OCI-LY3 (cell line): ENCODE measurements around the gene JMJD7.

Experiments used
- H2AFZ ChIP-seq: fragments of 200-600, 300-600 bp; shearing (Covaris generic); 2 replicates; pipeline ENCODE4 v1.6.0; 2014; ENCODE audit warnings: antibody characterized with exemption, low read depth, low read length
- H3K27ac ChIP-seq: fragments of 200-600, 300-600 bp; sonication (generic); 2 replicates; pipeline ENCODE4 v1.5.1; 2014; ENCODE audit warnings: mild to moderate bottlenecking, low read length, moderate library complexity, mixed read lengths
- H3K27me3 ChIP-seq: fragments of 200-600, 300-600 bp; sonication (generic); 2 replicates; pipeline ENCODE4 v1.6.1; 2014; ENCODE audit warnings: low read depth, low read length, mixed read lengths
- H3K36me3 ChIP-seq: fragments of 200-600, 300-600 bp; sonication (generic); replicated peaks from 2 replicates; pipeline ENCODE3; 2014; ENCODE audit warnings: low read depth, low read length, mixed read lengths
- H3K4me1 ChIP-seq: fragments of 300-600, 200-600 bp; sonication (generic); 2 replicates; pipeline ENCODE4 v1.6.1; 2014; ENCODE audit warnings: low read length, mixed read lengths
- H3K4me2 ChIP-seq: fragments of 200-600, 300-600 bp; sonication (generic); 2 replicates; pipeline ENCODE4 v1.6.1; 2014; ENCODE audit warnings: low read length, mixed read lengths
- H3K4me3 ChIP-seq: fragments of 300-600, 200-600 bp; sonication (generic); 2 replicates; pipeline ENCODE4 v1.5.1; 2014; ENCODE audit warnings: antibody characterized with exemption, mild to moderate bottlenecking, low read length, moderate library complexity
- H3K79me2 ChIP-seq: fragments of 300-600, 200-600 bp; shearing (Covaris generic); 2 replicates; pipeline ENCODE4 v1.6.1; 2014; ENCODE audit warnings: mild to moderate bottlenecking, low read length, mixed read lengths
- H3K9ac ChIP-seq: fragments of 300-600, 200-600 bp; shearing (Covaris generic); 2 replicates; pipeline ENCODE4 v1.6.0; 2014; ENCODE audit warnings: mild to moderate bottlenecking, low read length, moderate library complexity
- H3K9me3 ChIP-seq: fragments of 200-600, 300-600 bp; shearing (Covaris generic); 2 replicates; pipeline ENCODE4 v1.6.1; 2014; ENCODE audit warnings: low read length, mixed read lengths; ENCODE audit not compliant: insufficient read depth
- H4K20me1 ChIP-seq: fragments of 200-600, 300-600 bp; sonication (generic); 2 replicates; pipeline ENCODE4 v1.6.1; 2016; ENCODE audit warnings: low read length, mixed read lengths; ENCODE audit not compliant: insufficient read depth
- EZH2phosphoT487 ChIP-seq: fragments of 200-600 bp; shearing (Covaris generic); IDR thresholded peaks from 2 replicates; pipeline ENCODE4 v1.6.1; 2018; ENCODE audit warnings: antibody characterized with exemption, mixed run types, low read depth
- TF ChIP-seq, protein P1 (sequence below): fragments of 200-600, 300-600 bp; sonication (generic); IDR thresholded peaks from 2 replicates; pipeline ENCODE4 v1.5.1; 2014; ENCODE audit warnings: antibody characterized with exemption, low read length, low read depth

JMJD7 gene

GRCh38 chr15:41801850-41802455 lies 25.9 kb upstream of the JMJD7 start:
- Histone ChIP-seq H3K27ac (no peak overlapping the region), H3K27me3 (no peaks in the 10 kb centered on the region), H3K36me3 (peaks cover 9% of the 10 kb centered on the region), H3K9ac (no peak overlapping the region), H3K4me3 (no peak overlapping the region), H3K79me2 (no peaks in the 10 kb centered on the region), H3K4me1 (peaks cover 22% of the 10 kb centered on the region), H3K4me2 (no peak overlapping the region), H4K20me1 (no peaks in the 10 kb centered on the region), H3K9me3 (no peaks in the 10 kb centered on the region), H2AFZ (no peak overlapping the region)
- no peak for TF ChIP-seq EZH2phosphoT487
- TF ChIP-seq, protein P1, sequence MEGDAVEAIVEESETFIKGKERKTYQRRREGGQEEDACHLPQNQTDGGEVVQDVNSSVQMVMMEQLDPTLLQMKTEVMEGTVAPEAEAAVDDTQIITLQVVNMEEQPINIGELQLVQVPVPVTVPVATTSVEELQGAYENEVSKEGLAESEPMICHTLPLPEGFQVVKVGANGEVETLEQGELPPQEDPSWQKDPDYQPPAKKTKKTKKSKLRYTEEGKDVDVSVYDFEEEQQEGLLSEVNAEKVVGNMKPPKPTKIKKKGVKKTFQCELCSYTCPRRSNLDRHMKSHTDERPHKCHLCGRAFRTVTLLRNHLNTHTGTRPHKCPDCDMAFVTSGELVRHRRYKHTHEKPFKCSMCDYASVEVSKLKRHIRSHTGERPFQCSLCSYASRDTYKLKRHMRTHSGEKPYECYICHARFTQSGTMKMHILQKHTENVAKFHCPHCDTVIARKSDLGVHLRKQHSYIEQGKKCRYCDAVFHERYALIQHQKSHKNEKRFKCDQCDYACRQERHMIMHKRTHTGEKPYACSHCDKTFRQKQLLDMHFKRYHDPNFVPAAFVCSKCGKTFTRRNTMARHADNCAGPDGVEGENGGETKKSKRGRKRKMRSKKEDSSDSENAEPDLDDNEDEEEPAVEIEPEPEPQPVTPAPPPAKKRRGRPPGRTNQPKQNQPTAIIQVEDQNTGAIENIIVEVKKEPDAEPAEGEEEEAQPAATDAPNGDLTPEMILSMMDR, result no peak

- Histone ChIP-seq H3K27me3 (no peaks in the 10 kb centered on the region), H3K79me2 (no peaks in the 10 kb centered on the region), H3K27ac (no peak overlapping the region), H3K4me2 (no peak overlapping the region), H3K9me3 (no peaks in the 10 kb centered on the region), H3K4me3 (no peak overlapping the region), H3K9ac (no peak overlapping the region), H2AFZ (no peak overlapping the region), H3K36me3 (peaks cover 9% of the 10 kb centered on the region), H4K20me1 (no peaks in the 10 kb centered on the region), H3K4me1 (peaks cover 5% of the 10 kb centered on the region)
- no peak for TF ChIP-seq EZH2phosphoT487
- TF ChIP-seq, protein P1, result no peak
Observed at GRCh38 chr15:41804361-41804760, 23.5 kb upstream of the JMJD7 start.

DNA sequence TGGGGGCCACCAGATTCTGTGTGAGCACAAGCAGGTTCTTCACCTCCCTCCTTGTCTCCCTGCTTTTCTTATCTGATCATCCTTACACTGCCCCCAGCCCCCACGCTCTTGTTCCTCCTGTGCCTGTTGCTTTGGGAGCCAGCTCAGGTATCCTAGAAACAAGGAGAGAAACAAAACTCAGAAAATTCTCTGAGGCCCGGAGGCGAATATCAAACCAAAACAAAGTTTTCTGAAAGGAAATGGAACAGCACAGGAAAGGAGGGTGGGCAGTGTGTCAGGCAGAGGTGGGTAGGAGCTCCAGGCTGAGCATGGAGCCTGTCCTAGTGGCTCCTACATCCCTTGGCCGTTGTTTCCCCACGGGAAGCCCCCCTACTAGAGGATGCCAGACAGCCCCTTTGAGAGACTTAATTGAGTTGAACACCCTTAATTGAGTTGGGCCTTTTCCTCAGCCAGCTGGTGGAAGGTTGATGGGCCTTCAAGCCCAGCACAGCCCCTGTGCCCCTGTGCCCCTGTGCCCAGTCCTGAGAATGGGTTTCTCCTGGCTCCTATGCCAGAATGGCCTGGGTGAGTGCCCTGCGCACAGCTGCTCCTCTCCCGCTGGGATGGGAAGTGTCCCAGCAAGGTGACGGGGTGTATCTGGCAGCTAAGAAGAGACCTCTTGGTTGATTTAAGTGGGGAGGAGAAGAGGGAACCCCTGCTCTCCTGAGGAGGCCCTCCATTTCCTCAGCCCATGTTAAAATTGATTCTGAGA lies 22.8 kb upstream of the JMJD7 start:
- no peak overlapping the region for H3K9ac ChIP-seq

GRCh38 chr15:41805711-41806110 lies 22.2 kb upstream of the JMJD7 start:
- Histone ChIP-seq H3K9me3 (no peaks in the 10 kb centered on the region), H3K27me3 (no peaks in the 10 kb centered on the region), H2AFZ (no peak overlapping the region), H3K4me2 (no peak overlapping the region), H4K20me1 (no peaks in the 10 kb centered on the region), H3K27ac (no peak overlapping the region), H3K79me2 (no peaks in the 10 kb centered on the region), H3K4me1 (no peaks in the 10 kb centered on the region), H3K36me3 (peaks cover 7% of the 10 kb centered on the region), H3K9ac (no peak overlapping the region), H3K4me3 (no peak overlapping the region)
- TF ChIP-seq, protein P1, result no peak
- no peak for TF ChIP-seq EZH2phosphoT487

More for the DNA sequence above, 22.8 kb upstream of the JMJD7 start:
- Histone ChIP-seq H2AFZ (no peak overlapping the region), H3K79me2 (no peaks in the 10 kb centered on the region), H3K4me3 (no peak overlapping the region), H3K27me3 (no peaks in the 10 kb centered on the region), H3K27ac (no peak overlapping the region), H3K36me3 (peaks cover 9% of the 10 kb centered on the region), H3K4me1 (no peaks in the 10 kb centered on the region), H4K20me1 (no peaks in the 10 kb centered on the region), H3K9me3 (no peaks in the 10 kb centered on the region), H3K4me2 (no peak overlapping the region)
- TF ChIP-seq, protein P1, result no peak
